Lung (tissue), 12 donors: ENCODE results near the gene INTS11. TPM values are rescaled to one million over a fixed set of nuclear protein-coding genes. Genes with fewer than 3 reads are reported as not detected.
A peak's percentile ranks its signal among the peaks of the same experiment; 100 is the strongest.

ENCODE experiments used
- ATAC-seq: fragments of 200-7000 bp; cut with Tn5 transposase; one replicate; pipeline ENCODE4 v1.9.1; 2020; ENCODE audit warnings: moderate number of reproducible peaks; ENCODE audit not compliant: insufficient read depth, low FRiP score
- DNase-seq, 3 donors: peaks; one replicate each; pipeline ENCODE4 v3.0.0-alpha.2; 2013 to 2017
- H3K27ac ChIP-seq, 2 donors: one replicate each; pipeline ENCODE4 v1.5.1; 2013; ENCODE audit warnings: mild to moderate bottlenecking in 2 of 2, moderate library complexity in 2 of 2, control low read depth in 1 of 2, inconsistent platforms in 1 of 2, low read depth in 1 of 2, low read length in 1 of 2
- H3K27me3 ChIP-seq, 3 donors: one replicate each; pipeline ENCODE4 v1.5.1; 2013; ENCODE audit warnings: low read length in 2 of 3; ENCODE audit not compliant: control insufficient read depth in 3 of 3, insufficient read depth in 3 of 3
- H3K36me3 ChIP-seq, 4 donors: one replicate each; pipeline ENCODE4 v1.5.1; 2013; ENCODE audit warnings: low read length in 4 of 4, mild to moderate bottlenecking in 1 of 4, moderate library complexity in 1 of 4; ENCODE audit not compliant: control insufficient read depth in 4 of 4, insufficient read depth in 4 of 4
- H3K4me1 ChIP-seq, 5 donors: one replicate each; pipeline ENCODE4 v1.5.1; 2013; ENCODE audit warnings: low read length in 5 of 5, mild to moderate bottlenecking in 2 of 5, moderate library complexity in 1 of 5; ENCODE audit not compliant: control insufficient read depth in 5 of 5, insufficient read depth in 5 of 5
- H3K4me3 ChIP-seq: one replicate; pipeline ENCODE4 v1.5.1; 2013; ENCODE audit warnings: mild to moderate bottlenecking, control low read depth, moderate library complexity
- H3K9ac ChIP-seq, 2 donors: one replicate each; pipeline ENCODE4 v1.5.1; 2013; ENCODE audit warnings: low read length in 2 of 2, control low read depth in 1 of 2; ENCODE audit not compliant: insufficient read depth in 1 of 2
- H3K9me3 ChIP-seq, 4 donors: one replicate each; pipeline ENCODE4 v1.5.1; 2013; ENCODE audit warnings: low read length in 3 of 4, mild to moderate bottlenecking in 1 of 4, moderate library complexity in 1 of 4; ENCODE audit not compliant: control insufficient read depth in 4 of 4, insufficient read depth in 3 of 4
- WGBS, 2 donors: extraction: QIAGEN DNeasy Blood & Tissue Kit; methylation state at CpG; one replicate each; pipeline ENCODE4 v1.1.7; 2013; 5-methylcytosine and 5-hydroxymethylcytosine counted together
- polyA plus RNA-seq, 2 donors: library from polyadenylated mRNA; stranded (reverse); fragments of 200-250 nt; gene quantifications; one replicate each; pipeline ENCODE4 v1.2.1, GENCODE V29; 2013
- total RNA-seq, 2 donors: library from RNA; depleted of rRNA in 1 of 2; stranded (reverse); fragments of >200 nt in 1 of 2; gene quantifications; one replicate each; pipeline ENCODE4 v1.2.1, GENCODE V29; 2014 to 2021
- TF ChIP-seq, protein P1 (sequence below): IDR thresholded peaks from 2 replicates; pipeline ENCODE4 v1.5.1; 2012; ENCODE audit warnings: mild to moderate bottlenecking; ENCODE audit errors: control extremely low read depth, extremely low read depth
- donor health status: control.
- donor health status: control.
- donor health status: Bipolar disorder and iron deficiency.
- donor health status: healthy.
- donor health status: DM: yes; HTN: yes; CAD: no.

INTS11 gene
- total and polyA plus RNA-seq, 4 donors = 89.8 to 130 (median 96.7) TPM

DNA sequence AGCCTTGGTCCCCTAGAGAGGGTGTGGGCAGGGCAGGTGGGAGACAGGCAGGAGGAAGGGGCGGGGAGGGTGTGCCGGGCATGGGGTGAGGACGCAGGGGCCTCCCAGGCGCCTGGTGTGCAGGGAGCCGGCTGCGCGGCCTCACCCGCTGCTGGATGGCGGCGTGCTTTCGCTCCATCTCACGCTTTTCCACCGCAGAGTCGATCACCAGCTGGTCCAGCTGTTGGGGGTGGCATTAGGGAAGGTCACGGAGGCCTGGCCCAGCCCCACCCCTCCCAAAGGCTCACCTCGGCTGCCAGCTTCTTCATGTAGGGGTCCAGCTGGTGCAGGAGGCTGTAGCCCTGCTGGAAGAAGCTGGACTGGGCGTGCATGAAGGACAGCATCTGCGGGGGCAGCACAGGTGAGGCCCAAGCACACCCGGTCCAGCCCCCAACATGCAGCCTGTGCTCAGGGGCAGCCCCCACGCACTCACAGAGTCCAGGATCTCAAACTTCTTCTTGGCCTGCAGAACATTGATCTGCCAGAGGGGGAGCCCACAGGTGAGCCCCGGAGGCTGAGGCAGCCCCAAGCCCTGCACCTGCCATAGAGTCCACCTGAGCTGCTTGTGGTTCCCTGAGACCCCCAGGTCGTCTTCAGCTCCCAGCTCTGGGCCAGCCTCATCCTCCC lies 24.6 kb downstream of the INTS11 start:
- WGBS, 2 donors = 87 to 89% methylated on average over 22 of the region's 22 CpGs
- peaks cover 0 to 20% (median 4%) of the 10 kb centered on the region in 4 donors for H3K36me3 ChIP-seq

DNA sequence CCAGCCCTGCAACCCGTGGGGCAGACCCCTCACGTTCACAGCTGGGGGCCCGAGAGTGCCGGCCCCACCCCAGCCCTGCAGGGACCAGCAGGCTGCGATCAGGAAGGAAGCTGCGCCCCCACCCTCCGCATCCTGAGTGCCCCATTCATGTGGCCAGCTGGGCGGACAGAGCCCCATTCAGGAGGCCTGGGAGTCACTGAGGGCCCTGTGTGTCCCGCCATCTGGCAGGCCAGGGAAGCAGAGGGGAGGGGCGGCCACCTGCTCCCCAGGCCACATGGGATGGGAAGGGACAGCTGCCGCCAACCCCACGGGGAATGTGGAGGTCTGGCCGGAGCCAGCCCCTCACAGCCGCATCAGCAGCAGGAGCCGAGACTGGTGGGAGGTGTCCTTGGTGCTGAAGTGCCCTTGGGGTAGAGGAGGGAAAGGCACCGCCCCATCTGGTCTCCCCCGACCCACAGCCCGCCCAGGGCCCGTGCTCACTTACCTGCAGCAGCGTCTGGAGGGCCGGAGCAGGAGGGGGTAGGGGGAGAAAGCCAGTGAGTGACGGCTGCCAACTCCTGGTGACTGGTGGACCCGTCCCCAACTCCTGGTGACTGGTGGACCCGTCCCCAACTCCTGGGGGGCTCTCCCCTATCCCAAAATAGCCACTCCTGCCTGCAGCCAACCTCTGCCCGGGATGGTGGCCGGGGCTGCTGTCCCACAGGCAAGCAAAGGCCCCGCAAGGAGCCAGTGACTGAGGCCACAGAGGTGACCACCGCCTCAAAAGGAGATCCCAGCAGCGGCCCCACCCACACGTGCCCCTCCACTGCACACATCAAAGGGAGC lies 25.4 kb downstream of the INTS11 start:
- H3K9me3 ChIP-seq = no peaks in the 10 kb centered on the region
- peaks cover 0 to 3% (median 0%) of the 10 kb centered on the region in 5 donors for H3K4me1 ChIP-seq
- ATAC-seq = no peak
- DNase-seq = peak in 2 of 3 donors; percentile 43 to 44
- WGBS, 2 donors = 69 to 71% methylated on average over 29 to 30 of the region's 30 CpGs
- TF ChIP-seq, protein P1, sequence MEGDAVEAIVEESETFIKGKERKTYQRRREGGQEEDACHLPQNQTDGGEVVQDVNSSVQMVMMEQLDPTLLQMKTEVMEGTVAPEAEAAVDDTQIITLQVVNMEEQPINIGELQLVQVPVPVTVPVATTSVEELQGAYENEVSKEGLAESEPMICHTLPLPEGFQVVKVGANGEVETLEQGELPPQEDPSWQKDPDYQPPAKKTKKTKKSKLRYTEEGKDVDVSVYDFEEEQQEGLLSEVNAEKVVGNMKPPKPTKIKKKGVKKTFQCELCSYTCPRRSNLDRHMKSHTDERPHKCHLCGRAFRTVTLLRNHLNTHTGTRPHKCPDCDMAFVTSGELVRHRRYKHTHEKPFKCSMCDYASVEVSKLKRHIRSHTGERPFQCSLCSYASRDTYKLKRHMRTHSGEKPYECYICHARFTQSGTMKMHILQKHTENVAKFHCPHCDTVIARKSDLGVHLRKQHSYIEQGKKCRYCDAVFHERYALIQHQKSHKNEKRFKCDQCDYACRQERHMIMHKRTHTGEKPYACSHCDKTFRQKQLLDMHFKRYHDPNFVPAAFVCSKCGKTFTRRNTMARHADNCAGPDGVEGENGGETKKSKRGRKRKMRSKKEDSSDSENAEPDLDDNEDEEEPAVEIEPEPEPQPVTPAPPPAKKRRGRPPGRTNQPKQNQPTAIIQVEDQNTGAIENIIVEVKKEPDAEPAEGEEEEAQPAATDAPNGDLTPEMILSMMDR = no peak
- H3K4me3 ChIP-seq = no peak overlapping the region
- peaks cover 0 to 24% (median 4%) of the 10 kb centered on the region in 4 donors for H3K36me3 ChIP-seq
- no peak overlapping the region for H3K9ac ChIP-seq
- no peaks in the 10 kb centered on the region for H3K27me3 ChIP-seq
- no peak overlapping the region for H3K27ac ChIP-seq

More for the DNA sequence above, 24.6 kb downstream of the INTS11 start:
- ATAC-seq = no peak
- peaks cover 0 to 9% (median 4%) of the 10 kb centered on the region in 5 donors for H3K4me1 ChIP-seq
- no peak for DNase-seq
- H3K27ac ChIP-seq = no peak overlapping the region
- H3K9ac ChIP-seq = no peak overlapping the region
- TF ChIP-seq, protein P1 = no peak
- H3K9me3 ChIP-seq = no peaks in the 10 kb centered on the region
- H3K4me3 ChIP-seq = no peak overlapping the region
- no peaks in the 10 kb centered on the region for H3K27me3 ChIP-seq

DNA sequence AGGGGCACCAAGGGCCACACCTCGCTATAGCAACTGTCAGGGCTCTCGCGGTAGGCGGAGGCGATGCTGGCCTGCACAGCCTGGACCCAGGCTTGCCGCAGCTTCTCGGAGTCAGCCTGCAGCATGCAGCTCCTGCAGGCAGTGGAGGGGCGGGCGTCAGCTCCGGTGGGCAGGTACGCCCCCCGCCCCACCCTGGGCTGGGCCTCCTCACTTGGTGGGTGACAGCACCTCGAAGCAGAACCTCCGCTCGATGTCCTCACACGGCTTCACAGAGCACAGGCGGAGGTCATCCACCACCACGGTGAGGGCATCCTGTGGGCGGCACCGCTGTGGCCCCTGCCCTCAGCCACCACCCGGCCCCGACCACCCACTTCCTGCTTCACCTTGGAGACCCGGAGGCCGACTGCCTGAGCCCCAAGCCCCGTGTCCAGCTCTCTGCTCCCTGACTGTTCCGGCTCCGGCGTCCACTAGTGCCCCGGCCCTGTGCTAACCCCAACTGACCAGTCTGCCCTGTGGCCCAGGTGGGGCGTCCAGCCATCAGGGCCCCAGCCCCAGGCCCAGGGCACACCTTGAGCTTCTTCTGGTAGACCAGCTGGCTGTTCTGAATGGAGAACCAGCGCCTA lies 26.5 kb downstream of the INTS11 start:
- H3K9me3 ChIP-seq = no peaks in the 10 kb centered on the region
- H3K4me3 ChIP-seq = no peak overlapping the region
- no peaks in the 10 kb centered on the region for H3K27me3 ChIP-seq
- DNase-seq = no peak
- no peak for ATAC-seq
- no peak overlapping the region for H3K9ac ChIP-seq
- H3K27ac ChIP-seq = no peak overlapping the region
- WGBS, 2 donors = 92 to 95% methylated on average over 31 of the region's 31 CpGs
- TF ChIP-seq, protein P1 = no peak
- H3K36me3 ChIP-seq = peaks cover 0 to 27% (median 4%) of the 10 kb centered on the region in 4 donors
- H3K4me1 ChIP-seq = peaks cover 0 to 3% (median 0%) of the 10 kb centered on the region in 5 donors
